ENCODE measurements around the gene CA4. TPM values are rescaled to one million over a fixed set of nuclear protein-coding genes. Genes with fewer than 3 reads are reported as not detected.

Gene CA4
- total and polyA plus RNA-seq, 2 experiments from 2014 or later, result 1.2 to 6.1 TPM

DNA sequence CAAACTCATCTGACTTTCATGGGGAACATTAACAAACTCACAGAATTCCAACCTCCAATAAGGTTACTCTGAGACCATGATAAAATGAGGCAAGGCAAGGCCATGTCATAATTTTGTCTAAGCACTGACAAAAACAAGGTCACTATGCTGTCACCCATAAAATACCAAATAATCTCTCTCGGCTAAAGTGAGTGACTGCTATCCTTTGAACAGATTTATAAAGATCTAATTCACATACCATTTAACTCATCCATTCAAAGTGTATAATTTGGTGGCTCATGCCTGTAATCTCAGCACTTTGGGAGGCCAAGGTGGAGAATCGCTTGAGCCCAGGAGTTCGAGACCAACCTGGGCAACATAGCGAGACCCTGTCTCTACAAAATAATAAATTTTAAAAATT is 20.6 kb upstream of the CA4 start:
- TF ChIP-seq EZH2phosphoT487 (IDR thresholded peaks at IDR 0.05; ENCODE audit: low read depth, severe bottlenecking, unreplicated experiment) (no peak), EZH2 (IDR thresholded peaks at IDR 0.05; ENCODE audit: borderline replicate concordance) (no peak)
- TF ChIP-seq, protein P1, sequence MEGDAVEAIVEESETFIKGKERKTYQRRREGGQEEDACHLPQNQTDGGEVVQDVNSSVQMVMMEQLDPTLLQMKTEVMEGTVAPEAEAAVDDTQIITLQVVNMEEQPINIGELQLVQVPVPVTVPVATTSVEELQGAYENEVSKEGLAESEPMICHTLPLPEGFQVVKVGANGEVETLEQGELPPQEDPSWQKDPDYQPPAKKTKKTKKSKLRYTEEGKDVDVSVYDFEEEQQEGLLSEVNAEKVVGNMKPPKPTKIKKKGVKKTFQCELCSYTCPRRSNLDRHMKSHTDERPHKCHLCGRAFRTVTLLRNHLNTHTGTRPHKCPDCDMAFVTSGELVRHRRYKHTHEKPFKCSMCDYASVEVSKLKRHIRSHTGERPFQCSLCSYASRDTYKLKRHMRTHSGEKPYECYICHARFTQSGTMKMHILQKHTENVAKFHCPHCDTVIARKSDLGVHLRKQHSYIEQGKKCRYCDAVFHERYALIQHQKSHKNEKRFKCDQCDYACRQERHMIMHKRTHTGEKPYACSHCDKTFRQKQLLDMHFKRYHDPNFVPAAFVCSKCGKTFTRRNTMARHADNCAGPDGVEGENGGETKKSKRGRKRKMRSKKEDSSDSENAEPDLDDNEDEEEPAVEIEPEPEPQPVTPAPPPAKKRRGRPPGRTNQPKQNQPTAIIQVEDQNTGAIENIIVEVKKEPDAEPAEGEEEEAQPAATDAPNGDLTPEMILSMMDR (IDR thresholded peaks at IDR 0.05; ENCODE audit: poor library complexity), result no peak
- no peak for DNase-seq (ENCODE audit: low spot score)
- H3K4me3 ChIP-seq, result no peak overlapping the region
- no peaks in the 10 kb centered on the region for H3K27me3 ChIP-seq
- no peaks in the 10 kb centered on the region for H3K9me3 ChIP-seq (ENCODE audit: low read depth)
- H3K27ac ChIP-seq, result no peak overlapping the region
- WGBS (ENCODE audit: low lambda C conversion rate, missing lambda C conversion rate), result 96% methylated on average over 4 of the region's 4 CpGs
- H4K20me1 ChIP-seq (ENCODE audit: insufficient read depth, poor library complexity, severe bottlenecking), result no peaks in the 10 kb centered on the region
- no peaks in the 10 kb centered on the region for H3K79me2 ChIP-seq
- H3K4me1 ChIP-seq (ENCODE audit: insufficient read depth), result peaks cover 2% of the 10 kb centered on the region
- H3K4me2 ChIP-seq, result no peak overlapping the region
- H3K9me2 ChIP-seq (replicated peaks; ENCODE audit: insufficient read depth), result no peaks in the 10 kb centered on the region
- H3K36me3 ChIP-seq (replicated peaks; ENCODE audit: insufficient read depth, low read depth), result no peaks in the 10 kb centered on the region
- H2AFZ ChIP-seq, result no peak overlapping the region

GRCh38 chr17:60130466-60130865 is 19.3 kb upstream of the CA4 start:
- no peaks in the 10 kb centered on the region for H3K36me3 ChIP-seq (replicated peaks; ENCODE audit: insufficient read depth, low read depth)
- no peak overlapping the region for H3K27ac ChIP-seq
- no peaks in the 10 kb centered on the region for H3K9me2 ChIP-seq (replicated peaks; ENCODE audit: insufficient read depth)
- no peak overlapping the region for H2AFZ ChIP-seq
- DNase-seq (ENCODE audit: low spot score), result no peak
- peaks cover 4% of the 10 kb centered on the region for H3K4me1 ChIP-seq (ENCODE audit: insufficient read depth)
- 89% methylated on average over 3 of the region's 3 CpGs for WGBS (ENCODE audit: low lambda C conversion rate, missing lambda C conversion rate)
- H3K27me3 ChIP-seq, result no peaks in the 10 kb centered on the region
- no peak overlapping the region for H3K4me3 ChIP-seq
- no peak for TF ChIP-seq EZH2 (IDR thresholded peaks at IDR 0.05; ENCODE audit: borderline replicate concordance)
- TF ChIP-seq EZH2phosphoT487 (IDR thresholded peaks at IDR 0.05; ENCODE audit: low read depth, severe bottlenecking, unreplicated experiment), result no peak
- TF ChIP-seq, protein P1 (IDR thresholded peaks at IDR 0.05; ENCODE audit: poor library complexity), result no peak
- no peaks in the 10 kb centered on the region for H4K20me1 ChIP-seq (ENCODE audit: insufficient read depth, poor library complexity, severe bottlenecking)
- no peaks in the 10 kb centered on the region for H3K79me2 ChIP-seq
- H3K4me2 ChIP-seq, result no peak overlapping the region
- H3K9me3 ChIP-seq (ENCODE audit: low read depth), result no peaks in the 10 kb centered on the region

- Histone ChIP-seq H3K9me2 (replicated peaks; ENCODE audit: insufficient read depth) (no peaks in the 10 kb centered on the region), H3K4me2 (peak overlapping the region; percentile 88), H3K79me2 (no peaks in the 10 kb centered on the region), H3K27me3 (peaks cover 21% of the 10 kb centered on the region), H4K20me1 (ENCODE audit: insufficient read depth, poor library complexity, severe bottlenecking) (no peaks in the 10 kb centered on the region), H3K9me3 (ENCODE audit: low read depth) (no peaks in the 10 kb centered on the region), H3K4me1 (ENCODE audit: insufficient read depth) (peaks cover 8% of the 10 kb centered on the region), H3K36me3 (replicated peaks; ENCODE audit: insufficient read depth, low read depth) (no peaks in the 10 kb centered on the region), H3K27ac (peak overlapping the region; percentile 50), H3K4me3 (peak overlapping the region; percentile 62), H2AFZ (peak overlapping the region; percentile 72)
- TF ChIP-seq EZH2phosphoT487 (IDR thresholded peaks at IDR 0.05; ENCODE audit: low read depth, severe bottlenecking, unreplicated experiment) (no peak), EZH2 (IDR thresholded peaks at IDR 0.05; ENCODE audit: borderline replicate concordance) (no peak)
- TF ChIP-seq, protein P1 (IDR thresholded peaks at IDR 0.05; ENCODE audit: poor library complexity), result no peak
- DNase-seq (ENCODE audit: low spot score), result no peak
- WGBS (ENCODE audit: low lambda C conversion rate, missing lambda C conversion rate), result 15% methylated on average over 16 of the region's 16 CpGs
Observed at GRCh38 chr17:60134396-60135150, 15.2 kb upstream of the CA4 start.

All from hepatocyte (in vitro differentiated cells).